Mucosa of gallbladder (tissue), 1 donor: ENCODE data around the gene IGIP. TPM values are rescaled to one million over a fixed set of nuclear protein-coding genes. Genes with fewer than 3 reads are reported as not detected.
A peak's percentile ranks its signal among the peaks of the same experiment; 100 is the strongest.

Source experiments
- DNase-seq: peaks from one replicate; pipeline ENCODE4 v3.0.0-alpha.2; 2020; ENCODE audit warnings: low spot score
- total RNA-seq: library from RNA; stranded (reverse); gene quantifications from one replicate; pipeline ENCODE4 v1.2.1, GENCODE V29; 2021
- donor health status: DM: no; HTN: no; CAD: no.

The IGIP gene
- total RNA-seq = 17.6 TPM

GRCh38 chr5:140125637-140126036 lies at the start of gene IGIP:
Gene IGIP (plus strand): TSS chr5:140125937. CDS start chr5:140128477, 2,540 bp downstream.
- no peak for DNase-seq

- no peak for DNase-seq
Observed at GRCh38 chr5:140076142-140076541, 49.6 kb upstream of the IGIP start.

- no peak for DNase-seq
Observed at GRCh38 chr5:140076788-140077187, 48.9 kb upstream of the IGIP start.

GRCh38 chr5:140083120-140083519 lies 42.6 kb upstream of the IGIP start:
- no peak for DNase-seq

GRCh38 chr5:140083650-140084049 lies 42.1 kb upstream of the IGIP start:
- no peak for DNase-seq

GRCh38 chr5:140084541-140084940 lies 41.2 kb upstream of the IGIP start:
- DNase-seq = peak; percentile 23

- no peak for DNase-seq
Observed at GRCh38 chr5:140090251-140090650, 35.5 kb upstream of the IGIP start.

GRCh38 chr5:140093179-140093578 lies 32.6 kb upstream of the IGIP start:
- DNase-seq = no peak

GRCh38 chr5:140093866-140094265 lies 31.9 kb upstream of the IGIP start:
- DNase-seq = no peak

GRCh38 chr5:140094889-140095288 lies 30.8 kb upstream of the IGIP start:
- DNase-seq = no peak

- no peak for DNase-seq
Observed at GRCh38 chr5:140101179-140101578, 24.6 kb upstream of the IGIP start.

GRCh38 chr5:140103154-140103553 lies 22.6 kb upstream of the IGIP start:
- DNase-seq = no peak

GRCh38 chr5:140104100-140104499 lies 21.6 kb upstream of the IGIP start:
- DNase-seq = no peak

- DNase-seq = no peak
Observed at GRCh38 chr5:140106101-140106500, 19.6 kb upstream of the IGIP start.

- DNase-seq = no peak
Observed at GRCh38 chr5:140106805-140107311, 18.9 kb upstream of the IGIP start.

- DNase-seq = peak; percentile 94
Observed at GRCh38 chr5:140107312-140108092, 18.2 kb upstream of the IGIP start.

GRCh38 chr5:140108093-140109017 lies 17.4 kb upstream of the IGIP start:
- peak; percentile 14 for DNase-seq

- no peak for DNase-seq
Observed at GRCh38 chr5:140109018-140109758, 16.5 kb upstream of the IGIP start.

- DNase-seq = no peak
Observed at GRCh38 chr5:140109759-140110645, 15.7 kb upstream of the IGIP start.

- no peak for DNase-seq
Observed at GRCh38 chr5:140110646-140110957, 15.1 kb upstream of the IGIP start.
